Panc1 (cell line): ENCODE results near the gene THSD7A.

ENCODE experiments used
- CTCF ChIP-seq: fragments of 450-650 bp; IDR thresholded peaks from 2 replicates; pipeline ENCODE4 v1.5.1; 2017; ENCODE audit warnings: mild to moderate bottlenecking
- REST ChIP-seq, 2 experiments: IDR thresholded peaks; 2 replicates each; pipeline ENCODE4 v1.6.1; 2011 to 2012; ENCODE audit warnings: low read depth in 2 of 2, control low read depth in 1 of 2, low read length in 1 of 2, mild to moderate bottlenecking in 1 of 2, moderate library complexity in 1 of 2; ENCODE audit not compliant: insufficient read depth in 1 of 2
- SIN3A ChIP-seq: IDR thresholded peaks from 2 replicates; pipeline ENCODE4 v1.6.1; 2012; ENCODE audit warnings: low read depth, mild to moderate bottlenecking, low read length, moderate library complexity, borderline replicate concordance; ENCODE audit not compliant: insufficient read depth

GRCh38 chr7:11875635-11876034 lies 43.6 kb upstream of the THSD7A start:
- no peak for TF ChIP-seq CTCF
- no peak for TF ChIP-seq REST (IDR thresholded peaks at IDR 0.05; ENCODE audit: insufficient read depth in 1 of 2, low read depth in 2 of 2, low read length in 1 of 2)
- TF ChIP-seq SIN3A = no peak
